Gastrocnemius medialis (tissue), 4 donors: ENCODE results near the gene TNF. TPM values are rescaled to one million over a fixed set of nuclear protein-coding genes. Genes with fewer than 3 reads are reported as not detected.

ENCODE experiments used
- ATAC-seq, 2 donors: fragments of 150-250 bp; one replicate each; pipeline ENCODE4 v1.9.1; 2016
- DNase-seq, 2 donors: peaks; one replicate each; pipeline ENCODE4 v3.0.0-alpha.2; 2019
- H3K27ac ChIP-seq, 4 donors: fragments of 200-600 bp; sonication (generic); 1 replicate in 1 of 4; 2 replicates in 3 of 4; pipeline ENCODE4 v1.5.1; 2016 to 2018; ENCODE audit warnings: mild to moderate bottlenecking in 2 of 4, moderate library complexity in 1 of 4
- H3K27me3 ChIP-seq, 3 donors: fragments of 200-600 bp; sonication (generic) in 2 of 3; 1 replicate in 1 of 3; 2 replicates in 2 of 3; pipeline versions ENCODE4 v1.5.1 to v1.6.0; 2016 to 2019; ENCODE audit warnings: mild to moderate bottlenecking in 1 of 3, moderate library complexity in 1 of 3
- H3K36me3 ChIP-seq, 2 donors: fragments of 200-600 bp; sonication (generic) in 1 of 2; one replicate each; pipeline ENCODE4 v1.5.1; 2017 to 2018
- H3K4me1 ChIP-seq, 2 donors: fragments of 200-600 bp; sonication (generic) in 1 of 2; one replicate each; pipeline ENCODE4 v1.5.1; 2016 to 2017; ENCODE audit warnings: mild to moderate bottlenecking in 2 of 2
- H3K4me3 ChIP-seq, 4 donors: fragments of 200-600 bp; sonication (generic) in 3 of 4; 1 replicate in 1 of 4; 2 replicates in 3 of 4; pipeline ENCODE4 v1.5.1; 2016 to 2019; ENCODE audit warnings: mild to moderate bottlenecking in 2 of 4
- H3K9me3 ChIP-seq, 3 donors: fragments of 200-600 bp; sonication (generic) in 2 of 3; 1 replicate in 1 of 3; 2 replicates in 2 of 3; pipeline ENCODE4 v1.5.1; 2016 to 2019
- CTCF ChIP-seq, 5 experiments: fragments of 450-650 bp in 3 of 5; fragments of 200-600 bp in 2 of 5; sonication (generic) in 2 of 5; IDR thresholded peaks in 4 of 5; conservative IDR thresholded peaks in 1 of 5; 1 replicate in 4 of 5; 2 replicates in 1 of 5; pipeline ENCODE4 v1.5.1; 2016 to 2019; ENCODE audit warnings: antibody characterized with exemption in 5 of 5, mild to moderate bottlenecking in 3 of 5, moderate library complexity in 3 of 5
- POLR2A ChIP-seq, 2 donors: fragments of 450-650 bp; IDR thresholded peaks; one replicate each; pipeline ENCODE4 v1.6.1; 2017; ENCODE audit warnings: antibody characterized with exemption in 2 of 2, mild to moderate bottlenecking in 2 of 2, moderate library complexity in 2 of 2
- in situ Hi-C, 4 donors: fragments of 200-750 bp; cut with MboI; loops; one replicate each; pipeline versions ENCODE4 v1.15.0 to v1.8.0; 2017; ENCODE audit warnings: low sequenced_read_pairs in 4 of 4
- intact Hi-C: fragments of 100-400 bp; cut with DNase I; formaldehyde crosslinking; loops from one replicate; pipeline ENCODE4 v1.15.1; 2023; ENCODE audit warnings: low total_unique reads
- total RNA-seq, 4 donors: library from RNA; depleted of rRNA; stranded (reverse); fragments of >200 nt; gene quantifications; one replicate each; pipeline versions ENCODE4 v1.1.0 to v1.2.3, GENCODE V29; 2016

The TNF gene
- under 1 TPM in 2 of 4 donors, not detected in 2; 0.23 to 0.87 TPM for total RNA-seq

GRCh38 chr6:31575335-31575901, at the start of gene TNF:
Gene TNF (plus strand): TSS chr6:31575565. CDS start chr6:31575742, 177 bp downstream.
- Histone ChIP-seq H3K9me3 (no peaks in the 10 kb centered on the region), H3K36me3 (no peaks in the 10 kb centered on the region), H3K4me3 (peak within 1 kb of the TSS in 2 of 4 donors; percentile 22 to 44), H3K27me3 (no peaks in the 10 kb centered on the region), H3K4me1 (peaks cover 0 to 1% of the 10 kb centered on the region in 2 donors), H3K27ac (peak within 1 kb of the TSS in 2 of 4 donors; percentile 58 to 61)
- in situ Hi-C loops (no loop called here), intact Hi-C loops (no loop called here)
- ATAC-seq (peak; percentile 25 to 63), DNase-seq (peak in 1 of 2 donors; percentile 51)
- TF ChIP-seq CTCF (IDR thresholded peaks at IDR 0.05 in 4 of 5, conservative IDR thresholded peaks at IDR 0.05 in 1 of 5): no peak
- TF ChIP-seq POLR2A (IDR thresholded peaks at IDR 0.05): peak in 1 of 2 donors; percentile 51

GRCh38 chr6:31525932-31526591, 49.3 kb upstream of the TNF start:
- DNase-seq: no peak
- intact Hi-C loops (no loop called here), in situ Hi-C loops (loop anchor here in 1 of 4 donors (25.0 kb wide), 1 partner anchor 661 kb away; the partner anchor contains the start of genes AGER, AGPAT1, GPSM3 and PBX2)
- Histone ChIP-seq H3K36me3 (peaks cover 0 to 15% of the 10 kb centered on the region in 2 donors), H3K4me1 (no peaks in the 10 kb centered on the region), H3K27me3 (no peaks in the 10 kb centered on the region), H3K27ac (no peak overlapping the region), H3K9me3 (no peaks in the 10 kb centered on the region), H3K4me3 (no peak overlapping the region)
- TF ChIP-seq CTCF (IDR thresholded peaks at IDR 0.05 in 4 of 5, conservative IDR thresholded peaks at IDR 0.05 in 1 of 5) (no peak), POLR2A (IDR thresholded peaks at IDR 0.05) (no peak)
- ATAC-seq: no peak

GRCh38 chr6:31528307-31528777, 47.0 kb upstream of the TNF start:
- H3K4me1 ChIP-seq: no peaks in the 10 kb centered on the region
- in situ Hi-C loops (loop anchor here in 1 of 4 donors (25.0 kb wide), 1 partner anchor 659 kb away; the partner anchor contains the start of genes AGER, AGPAT1, GPSM3 and PBX2), intact Hi-C loops (no loop called here)
- DNase-seq (no peak), ATAC-seq (no peak)
- peaks cover 0 to 38% of the 10 kb centered on the region in 2 donors for H3K36me3 ChIP-seq
- no peaks in the 10 kb centered on the region for H3K9me3 ChIP-seq
- no peaks in the 10 kb centered on the region for H3K27me3 ChIP-seq
- H3K4me3 ChIP-seq: no peak overlapping the region
- no peak for TF ChIP-seq POLR2A (IDR thresholded peaks at IDR 0.05)
- TF ChIP-seq CTCF (IDR thresholded peaks at IDR 0.05 in 4 of 5, conservative IDR thresholded peaks at IDR 0.05 in 1 of 5): no peak
- no peak overlapping the region for H3K27ac ChIP-seq

GRCh38 chr6:31528821-31529328, 46.5 kb upstream of the TNF start, which contains the start of gene MCCD1:
Gene MCCD1 (plus strand): TSS chr6:31528962. CDS start chr6:31529015, 53 bp downstream.
- Histone ChIP-seq H3K9me3 (no peaks in the 10 kb centered on the region), H3K27ac (no peak within 1 kb of the TSS), H3K4me3 (no peak within 1 kb of the TSS), H3K4me1 (no peaks in the 10 kb centered on the region), H3K36me3 (peaks cover 0 to 43% of the 10 kb centered on the region in 2 donors), H3K27me3 (no peaks in the 10 kb centered on the region)
- DNase-seq (no peak), ATAC-seq (no peak)
- no peak for TF ChIP-seq CTCF (IDR thresholded peaks at IDR 0.05 in 4 of 5, conservative IDR thresholded peaks at IDR 0.05 in 1 of 5)
- no peak for TF ChIP-seq POLR2A (IDR thresholded peaks at IDR 0.05)
- intact Hi-C loops: no loop called here
- in situ Hi-C loops: loop anchor here in 1 of 4 donors (25.0 kb wide), 1 partner anchor 658 kb away; the partner anchor contains the start of genes AGER, AGPAT1, GPSM3 and PBX2
